SK-MEL-5 (cell line): Measurements from ENCODE around the gene ATRN. TPM values are rescaled to one million over a fixed set of nuclear protein-coding genes. Genes with fewer than 3 reads are reported as not detected.

ENCODE experiments used
- DNase-seq: peaks from one replicate; pipeline ENCODE4 v3.0.0-alpha.2; 2016; ENCODE audit warnings: low read depth, low spot score
- in situ Hi-C: cut with HindIII; loops from 2 replicates; pipeline ENCODE4 v1.10.0; 2016; ENCODE audit warnings: low sequenced_read_pairs, high pct_unique_total_duplicates, low pct_unique_long_range_greater_than_20kb
- small RNA-seq, 2 experiments: library from RNA; depleted of rRNA; stranded (forward); fragments of <200 nt; gene quantifications; one replicate each; pipeline ENCODE3, GENCODE V24; 2014
- total RNA-seq: library from RNA; depleted of rRNA; stranded (reverse); fragments of >200 nt; shearing (Covaris generic); gene quantifications from 2 replicates; pipeline ENCODE4 v1.2.3, GENCODE V29; 2014; rRNA removed

Gene ATRN
- total RNA-seq, 1 experiment from 2014 or later, result 53.6 TPM

DNA sequence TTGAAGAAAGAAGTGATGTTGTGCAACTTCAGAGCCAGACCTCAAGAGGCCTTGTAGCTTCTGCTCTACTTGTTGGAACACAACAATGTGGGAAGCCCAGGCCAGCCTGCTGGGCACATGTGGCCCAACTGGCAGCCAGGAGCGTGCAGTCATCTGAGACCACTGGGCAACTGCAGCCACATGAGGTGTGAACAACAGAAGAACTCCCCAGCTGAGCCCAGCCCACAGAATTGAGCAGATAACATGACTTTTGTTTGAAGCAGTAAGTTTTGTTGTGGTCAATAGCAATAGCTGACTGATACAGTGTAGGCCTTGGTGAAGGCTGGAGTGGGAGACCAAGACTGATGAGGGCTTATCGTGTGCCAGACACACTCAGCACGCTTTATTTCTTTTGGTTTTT is 219.6 kb downstream of the ATRN start:
- DNase-seq, result no peak
- in situ Hi-C loops, result no loop called here

DNA sequence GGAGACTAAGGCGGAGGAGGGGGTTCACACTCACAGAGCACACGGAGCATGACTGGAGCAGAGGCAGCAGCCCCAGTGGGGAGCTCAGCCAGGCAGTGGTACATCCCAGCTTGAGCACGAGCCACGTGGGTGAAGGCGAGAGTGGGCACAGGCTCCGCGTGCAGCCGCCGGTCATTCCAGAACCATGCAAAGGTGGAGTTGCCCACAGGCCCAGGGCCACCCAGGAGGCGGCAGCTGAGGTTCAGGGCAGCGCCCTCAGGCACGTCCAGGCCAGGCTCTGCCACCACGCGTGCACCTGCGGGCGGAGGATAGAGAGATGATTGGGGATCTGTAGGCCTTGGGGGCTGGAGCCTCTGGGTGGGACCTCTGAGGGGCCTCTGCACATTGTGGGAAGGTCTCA is 220.5 kb downstream of the ATRN start:
- in situ Hi-C loops, result no loop called here
- no peak for DNase-seq

DNA sequence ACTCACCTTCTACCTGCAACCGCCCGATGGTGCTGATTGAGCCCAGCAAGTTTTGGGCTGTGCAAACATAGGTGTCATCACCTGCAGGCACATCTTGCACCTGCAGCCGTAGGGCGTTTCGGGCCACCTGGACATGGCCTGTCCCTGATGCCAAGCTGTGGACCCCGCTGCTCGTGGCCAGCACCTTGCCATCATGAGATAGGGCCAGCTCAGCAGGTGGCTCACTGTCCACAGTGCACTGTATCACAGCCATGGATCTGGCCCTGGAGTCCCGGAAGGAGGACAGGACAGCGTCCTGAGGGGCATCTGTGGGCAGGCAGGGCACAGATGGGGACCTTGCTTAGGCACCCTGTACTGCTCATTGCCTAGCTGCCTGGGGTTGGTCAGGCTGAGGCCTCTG is 221.1 kb downstream of the ATRN start:
- no peak for DNase-seq
- in situ Hi-C loops, result no loop called here

DNA sequence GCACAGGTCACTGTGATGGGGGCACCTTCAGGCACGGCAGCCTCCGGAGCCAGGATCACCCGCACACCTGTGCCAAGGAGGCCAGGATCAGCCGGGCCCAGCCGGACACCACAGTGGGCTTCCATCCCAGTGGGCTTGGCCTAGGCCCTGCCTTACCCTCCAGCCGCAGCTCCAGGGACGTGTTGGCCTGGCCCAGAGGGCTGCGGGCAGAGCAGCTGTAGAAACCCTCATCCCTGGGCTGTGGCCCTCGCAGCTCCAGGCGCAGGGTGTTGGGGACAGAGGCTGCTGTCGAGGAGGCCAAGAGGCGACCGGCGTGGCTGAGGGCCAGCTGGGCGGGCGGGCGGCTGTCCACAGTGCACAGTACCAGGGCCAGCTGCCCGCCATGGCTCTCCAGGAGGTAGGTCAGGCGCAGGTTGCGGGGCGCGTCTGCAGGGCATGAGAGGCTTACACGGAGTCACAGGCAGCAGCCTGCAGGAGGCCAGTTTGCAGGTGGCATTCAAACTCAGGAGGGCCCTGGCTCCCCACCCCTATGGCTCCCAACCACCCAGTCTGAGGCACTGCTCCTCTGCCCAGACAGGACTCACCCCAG is 222.0 kb downstream of the ATRN start:
- DNase-seq, result no peak
- in situ Hi-C loops, result no loop called here

DNA sequence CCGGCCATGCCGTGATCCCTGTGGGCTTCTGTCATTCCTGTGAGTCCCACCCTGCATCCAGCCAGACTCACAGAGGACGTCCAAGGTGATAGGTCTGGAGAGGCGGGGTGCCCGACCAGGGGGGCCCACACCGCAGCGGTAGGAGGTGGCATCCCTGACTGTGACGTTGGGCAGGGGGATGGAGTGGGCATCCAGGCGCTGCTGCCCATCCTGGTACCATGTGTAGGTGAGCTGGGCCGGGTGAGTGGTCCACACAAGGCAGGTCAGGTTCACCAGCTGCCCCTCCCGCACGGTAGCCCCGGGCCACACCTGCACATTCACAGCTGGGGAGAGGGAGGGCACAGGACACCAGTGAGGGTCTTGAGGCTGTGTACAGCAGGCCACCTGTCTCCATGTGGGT is 222.6 kb downstream of the ATRN start:
- in situ Hi-C loops, result no loop called here
- DNase-seq, result no peak

DNA sequence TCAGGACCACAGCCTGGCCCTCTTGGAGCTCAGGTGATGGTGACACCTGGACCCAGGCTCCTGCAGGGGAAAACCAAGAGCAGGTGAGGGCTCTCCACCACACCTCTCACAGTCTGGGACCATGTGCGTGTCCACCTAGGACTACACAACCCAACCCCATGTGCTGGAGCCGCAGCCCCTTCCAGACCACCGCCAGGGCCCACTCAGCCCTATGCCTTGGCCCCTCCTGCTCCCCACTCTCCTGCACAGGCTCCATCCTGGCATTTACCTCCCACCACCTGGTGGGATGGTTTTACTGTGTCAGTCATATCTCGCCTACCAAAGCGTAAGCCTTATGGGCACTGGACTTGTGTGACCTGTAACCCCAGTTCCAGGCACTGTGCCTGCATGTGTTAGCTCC is 224.0 kb downstream of the ATRN start:
- DNase-seq, result no peak
- in situ Hi-C loops, result no loop called here

DNA sequence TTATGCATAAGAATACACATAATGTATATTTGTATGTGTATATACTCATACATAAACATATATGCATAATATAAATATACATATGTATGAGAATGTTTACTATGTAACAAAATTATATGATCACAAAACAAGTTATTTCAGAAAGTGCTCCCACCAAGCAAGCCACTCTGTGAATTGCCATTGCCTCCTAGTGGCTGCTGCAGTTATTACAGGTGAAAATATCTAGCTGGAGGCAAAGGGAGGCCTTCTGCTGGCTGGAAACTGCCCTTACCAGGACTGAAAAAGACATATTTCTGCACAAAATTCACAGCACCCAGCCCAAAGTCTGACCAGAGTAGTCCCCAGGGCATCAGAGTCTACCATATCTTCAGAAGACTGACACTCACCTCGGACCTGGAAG is 225.4 kb downstream of the ATRN start:
- peak; percentile 32 for DNase-seq
- in situ Hi-C loops, result no loop called here

DNA sequence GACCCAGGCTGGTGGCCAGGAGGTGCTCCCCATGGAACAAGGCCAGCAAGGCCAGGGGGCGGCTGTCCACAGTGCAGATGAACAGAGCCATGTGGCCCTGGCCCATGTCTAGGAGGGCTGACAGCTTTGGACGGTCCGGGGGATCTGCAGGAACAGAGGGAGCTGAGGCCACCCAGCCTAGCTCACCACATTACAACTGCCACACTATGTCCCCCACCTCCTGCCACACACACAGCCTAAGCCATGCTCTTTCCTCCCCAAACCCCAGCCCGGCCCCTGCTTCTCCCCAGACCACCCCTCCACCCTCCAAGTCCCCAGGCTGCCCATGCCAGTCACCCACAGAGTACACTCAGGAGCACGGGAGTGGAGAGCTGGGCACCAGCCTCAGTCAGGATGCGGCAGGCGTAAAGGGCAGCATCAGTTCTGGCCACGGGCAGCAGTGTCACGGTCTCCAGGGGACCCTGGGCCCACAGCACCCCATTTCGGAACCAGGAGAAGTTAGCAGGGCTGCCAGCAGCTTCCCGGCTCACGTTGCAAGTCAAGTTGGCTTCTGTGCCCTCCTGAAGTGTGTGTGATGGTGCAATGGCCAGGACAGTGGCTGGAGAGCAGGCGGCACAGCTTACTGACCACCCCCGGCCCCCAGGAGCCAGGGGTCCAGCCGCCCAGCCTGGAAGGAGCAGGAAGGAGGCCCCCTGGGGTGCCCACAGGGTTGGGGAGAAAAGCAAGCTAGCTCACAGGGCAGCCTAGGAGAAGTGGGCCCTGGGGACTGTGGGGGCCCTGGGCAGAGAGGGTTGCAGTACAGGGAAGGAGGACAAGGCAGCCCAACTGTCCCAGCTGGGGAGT is 226.1 kb downstream of the ATRN start:
- no peak for DNase-seq
- in situ Hi-C loops, result no loop called here

DNA sequence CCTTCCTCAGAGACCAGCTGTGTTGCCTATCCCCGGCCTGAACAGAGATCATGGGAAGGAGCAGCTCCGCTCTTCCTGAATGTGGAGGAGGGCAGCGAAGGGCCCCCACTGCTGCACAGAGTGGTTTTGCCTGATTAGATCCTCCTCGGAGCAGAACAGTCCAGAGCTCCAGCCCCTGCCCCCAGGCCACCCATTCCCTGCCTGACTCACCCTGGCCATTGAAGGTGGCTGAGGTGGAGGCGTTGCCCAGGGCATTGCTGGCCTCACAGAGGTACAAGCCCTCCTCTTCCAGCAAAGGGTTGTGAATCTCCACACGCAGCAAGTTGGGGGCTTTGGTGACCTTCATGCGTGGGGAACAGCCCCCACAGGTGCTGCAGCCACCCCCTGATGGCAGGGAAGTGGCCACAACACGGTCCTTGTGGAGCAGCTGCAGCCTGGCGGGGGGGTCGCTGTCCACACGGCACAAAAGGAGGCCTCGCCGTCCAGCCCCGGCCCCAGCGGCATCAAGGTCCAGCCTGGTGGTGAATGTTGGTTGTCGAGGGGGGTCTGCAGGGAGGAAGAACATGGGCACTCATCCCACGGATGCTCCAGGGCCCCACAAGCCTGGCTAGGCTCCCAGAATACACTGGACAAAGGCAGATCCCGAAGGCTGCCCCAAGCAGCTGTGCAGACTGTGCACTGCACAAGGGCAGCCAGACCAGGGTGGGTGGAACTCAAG is 226.9 kb downstream of the ATRN start:
- in situ Hi-C loops, result no loop called here
- DNase-seq, result no peak

DNA sequence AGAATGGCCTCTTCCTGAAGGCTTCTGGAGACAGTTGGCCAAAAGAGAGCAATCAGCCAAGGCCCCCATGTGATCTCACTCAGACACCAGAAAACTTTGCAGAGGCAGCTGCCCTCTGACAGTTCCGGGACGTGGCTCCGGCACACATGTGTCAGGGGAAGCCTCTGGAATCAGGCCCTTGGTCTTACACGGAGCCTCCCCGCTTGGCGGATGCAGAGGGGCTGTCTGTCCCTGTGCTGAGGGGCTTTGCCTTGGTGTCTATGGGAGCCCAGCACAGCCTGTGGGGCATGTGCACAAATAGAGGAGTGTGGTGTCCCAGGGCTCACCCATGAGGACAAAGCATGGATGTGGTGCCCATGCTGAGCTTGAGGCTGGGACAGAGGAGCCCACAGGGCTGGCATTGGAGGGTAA is 227.8 kb downstream of the ATRN start:
- in situ Hi-C loops, result no loop called here
- no peak for DNase-seq

DNA sequence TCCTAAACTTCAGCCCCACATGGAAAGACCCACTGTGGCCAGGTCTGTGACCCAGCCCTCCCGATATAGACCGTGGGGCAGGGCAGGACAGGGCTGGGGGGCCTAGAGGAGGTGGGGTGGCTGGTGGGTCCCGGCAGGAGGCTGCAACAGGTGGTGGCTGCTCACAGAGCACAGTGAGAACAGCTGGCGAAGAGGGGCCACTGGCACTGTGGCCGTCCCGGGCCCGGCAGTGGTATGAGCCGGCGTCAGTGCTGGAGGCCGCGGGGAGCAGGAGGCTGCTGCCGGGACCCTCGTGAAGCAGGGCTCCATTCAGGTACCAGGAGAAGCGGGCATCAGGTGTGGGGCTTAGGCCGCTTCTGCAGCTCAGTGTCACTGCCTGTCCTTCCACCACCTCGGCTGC is 228.2 kb downstream of the ATRN start:
- in situ Hi-C loops, result no loop called here
- DNase-seq, result no peak

Small RNAs within 50 kb of the gene (small RNA-seq; reads per million reads assigned to genes)
- 0 reads per million in 2 experiments for gene AL353193.1

Other genes with a start within 250 kb of the ATRN start
- 0.82 and 1.8 TPM in 2 replicates for gene SLC4A11, start 231.8 kb upstream of the ATRN start, total RNA-seq
- 7.5 and 7.9 TPM in 2 replicates for gene DNAAF9, start 63.3 kb upstream of the ATRN start, total RNA-seq
- gene GFRA4, start 192.4 kb downstream of the ATRN start, total RNA-seq, result not detected in 2 replicates
- not detected in 2 replicates for gene ADAM33, start 211.0 kb downstream of the ATRN start, total RNA-seq
- gene SIGLEC1, start 241.6 kb downstream of the ATRN start, total RNA-seq, result not detected in 2 replicates